Skeletal muscle satellite cell (primary cell): Measurements from ENCODE around the gene WNK3.

ENCODE experiments used
- H3K27me3 ChIP-seq: 2 replicates; pipeline ENCODE4 v1.7.0; 2013; ENCODE audit warnings: low read length; ENCODE audit not compliant: control insufficient read depth, insufficient read depth
- H3K36me3 ChIP-seq: 2 replicates; pipeline ENCODE4 v1.7.0; 2013; ENCODE audit warnings: mild to moderate bottlenecking, control low read depth, low read length; ENCODE audit not compliant: insufficient read depth
- H3K4me1 ChIP-seq: 2 replicates; pipeline ENCODE4 v1.7.0; 2013; ENCODE audit warnings: low read length; ENCODE audit not compliant: control insufficient read depth, insufficient read depth
- H3K4me2 ChIP-seq: 2 replicates; pipeline ENCODE4 v1.7.0; 2013; ENCODE audit warnings: mild to moderate bottlenecking, low read length
- H3K4me3 ChIP-seq: 2 replicates; pipeline ENCODE4 v1.7.0; 2013; ENCODE audit warnings: low read length
- H3K9ac ChIP-seq: 2 replicates; pipeline ENCODE4 v1.7.0; 2013; ENCODE audit warnings: mild to moderate bottlenecking, low read depth, low read length, moderate library complexity
- H3K9me3 ChIP-seq: replicated peaks from 2 replicates; pipeline ENCODE4 v1.7.0; 2013; ENCODE audit warnings: mild to moderate bottlenecking, control low read depth, low read length

WNK3 gene

GRCh38 chrX:54306379-54306778, 51.5 kb downstream of the WNK3 start:
- H3K4me2 ChIP-seq, result no peak overlapping the region
- H3K4me3 ChIP-seq, result no peak overlapping the region
- no peaks in the 10 kb centered on the region for H3K9me3 ChIP-seq
- no peaks in the 10 kb centered on the region for H3K36me3 ChIP-seq
- no peaks in the 10 kb centered on the region for H3K4me1 ChIP-seq
- H3K27me3 ChIP-seq, result no peaks in the 10 kb centered on the region
- no peak overlapping the region for H3K9ac ChIP-seq

- H3K9me3 ChIP-seq, result no peaks in the 10 kb centered on the region
- no peak overlapping the region for H3K4me2 ChIP-seq
- H3K36me3 ChIP-seq, result no peaks in the 10 kb centered on the region
- H3K4me1 ChIP-seq, result no peaks in the 10 kb centered on the region
- no peak overlapping the region for H3K4me3 ChIP-seq
- H3K9ac ChIP-seq, result no peak overlapping the region
- H3K27me3 ChIP-seq, result no peaks in the 10 kb centered on the region
Measured at GRCh38 chrX:54301516-54301915, 56.3 kb downstream of the WNK3 start.

DNA sequence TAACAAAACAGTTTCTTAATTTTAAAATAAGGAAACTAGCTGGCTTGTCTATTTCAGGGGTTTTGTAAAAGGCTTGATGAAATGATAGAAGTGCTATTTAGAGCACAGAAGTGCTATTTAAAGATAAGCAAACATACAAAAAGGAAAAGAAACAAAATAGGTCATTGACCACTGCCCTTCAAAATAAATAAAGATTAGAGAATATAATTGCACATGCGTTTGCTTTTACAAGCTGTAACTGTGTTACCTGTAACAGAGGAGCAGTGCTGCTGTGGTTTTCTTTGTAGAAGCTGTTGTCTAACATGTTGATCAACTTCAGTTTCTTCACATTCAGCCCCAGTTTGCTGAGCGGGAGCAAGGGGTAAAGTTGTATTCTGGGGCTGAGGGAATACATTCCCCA, 63.5 kb downstream of the WNK3 start:
- Histone ChIP-seq H3K27me3 (no peaks in the 10 kb centered on the region), H3K9ac (no peak overlapping the region), H3K36me3 (no peaks in the 10 kb centered on the region), H3K4me3 (no peak overlapping the region), H3K9me3 (no peaks in the 10 kb centered on the region), H3K4me2 (no peak overlapping the region), H3K4me1 (no peaks in the 10 kb centered on the region)

GRCh38 chrX:54292755-54293154, 65.1 kb downstream of the WNK3 start:
- Histone ChIP-seq H3K4me1 (no peaks in the 10 kb centered on the region), H3K9me3 (no peaks in the 10 kb centered on the region), H3K27me3 (no peaks in the 10 kb centered on the region), H3K9ac (no peak overlapping the region), H3K4me3 (no peak overlapping the region), H3K36me3 (no peaks in the 10 kb centered on the region), H3K4me2 (no peak overlapping the region)

DNA sequence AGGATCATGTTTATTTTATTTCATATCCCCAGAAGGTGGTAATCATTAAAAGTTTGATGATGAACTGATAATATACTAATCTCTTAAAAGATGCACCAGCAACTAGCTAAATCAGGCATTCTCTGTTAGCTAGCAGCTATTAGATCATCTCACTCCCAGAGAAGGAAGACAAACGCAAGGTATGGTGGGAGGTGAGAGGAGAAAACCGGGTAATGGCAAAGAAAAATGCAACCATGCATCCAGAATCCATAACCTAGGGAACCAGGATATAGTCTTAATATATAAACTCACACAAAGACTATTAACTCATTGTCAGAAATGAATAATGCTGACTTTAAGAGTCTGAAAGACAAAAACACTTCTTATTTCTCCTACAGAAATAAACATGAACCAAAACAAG, 66.1 kb downstream of the WNK3 start:
- Histone ChIP-seq H3K9me3 (no peaks in the 10 kb centered on the region), H3K27me3 (no peaks in the 10 kb centered on the region), H3K4me1 (no peaks in the 10 kb centered on the region), H3K4me3 (no peak overlapping the region), H3K4me2 (no peak overlapping the region), H3K36me3 (no peaks in the 10 kb centered on the region), H3K9ac (no peak overlapping the region)

- H3K4me2 ChIP-seq, result no peak overlapping the region
- H3K27me3 ChIP-seq, result no peaks in the 10 kb centered on the region
- H3K9me3 ChIP-seq, result no peaks in the 10 kb centered on the region
- no peak overlapping the region for H3K9ac ChIP-seq
- H3K4me1 ChIP-seq, result no peaks in the 10 kb centered on the region
- no peak overlapping the region for H3K4me3 ChIP-seq
- no peaks in the 10 kb centered on the region for H3K36me3 ChIP-seq
Measured at GRCh38 chrX:54288968-54289367, 68.9 kb downstream of the WNK3 start.

- H3K36me3 ChIP-seq, result no peaks in the 10 kb centered on the region
- H3K4me2 ChIP-seq, result no peak overlapping the region
- no peaks in the 10 kb centered on the region for H3K4me1 ChIP-seq
- no peaks in the 10 kb centered on the region for H3K27me3 ChIP-seq
- H3K9ac ChIP-seq, result no peak overlapping the region
- no peaks in the 10 kb centered on the region for H3K9me3 ChIP-seq
- H3K4me3 ChIP-seq, result no peak overlapping the region
Measured at GRCh38 chrX:54288277-54288676, 69.6 kb downstream of the WNK3 start.

- no peak overlapping the region for H3K4me2 ChIP-seq
- H3K9ac ChIP-seq, result no peak overlapping the region
- no peaks in the 10 kb centered on the region for H3K9me3 ChIP-seq
- H3K4me3 ChIP-seq, result no peak overlapping the region
- H3K27me3 ChIP-seq, result no peaks in the 10 kb centered on the region
- no peaks in the 10 kb centered on the region for H3K4me1 ChIP-seq
- no peaks in the 10 kb centered on the region for H3K36me3 ChIP-seq
Measured at GRCh38 chrX:54281676-54282075, 76.2 kb downstream of the WNK3 start.

DNA sequence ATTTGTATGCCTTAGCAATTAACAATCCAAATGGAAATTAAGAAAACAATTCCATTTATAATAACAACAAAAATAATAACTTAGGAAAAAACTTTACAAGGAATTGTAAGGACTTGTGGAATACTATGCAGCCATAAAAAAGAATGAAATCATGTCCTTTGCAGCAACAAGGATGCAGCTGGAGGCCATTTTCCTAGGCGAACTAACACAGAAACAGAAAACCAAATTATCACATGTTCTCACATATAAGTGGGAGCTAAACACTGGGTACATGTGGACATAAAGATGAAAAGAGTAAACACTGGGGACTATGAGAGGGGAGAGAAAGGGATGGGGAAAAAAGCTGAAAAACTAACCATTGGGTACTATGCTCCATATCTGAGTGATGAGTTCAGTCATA, 77.4 kb downstream of the WNK3 start:
- Histone ChIP-seq H3K4me2 (no peak overlapping the region), H3K4me1 (no peaks in the 10 kb centered on the region)

GRCh38 chrX:54271664-54272063, 86.2 kb downstream of the WNK3 start:
- Histone ChIP-seq H3K4me3 (no peak overlapping the region), H3K4me1 (no peaks in the 10 kb centered on the region), H3K4me2 (no peak overlapping the region), H3K9me3 (no peaks in the 10 kb centered on the region), H3K36me3 (no peaks in the 10 kb centered on the region), H3K9ac (no peak overlapping the region), H3K27me3 (no peaks in the 10 kb centered on the region)

More for the DNA sequence above, 77.4 kb downstream of the WNK3 start:
- H3K27me3 ChIP-seq, result no peaks in the 10 kb centered on the region
- H3K9me3 ChIP-seq, result no peaks in the 10 kb centered on the region
- H3K4me3 ChIP-seq, result no peak overlapping the region
- H3K36me3 ChIP-seq, result no peaks in the 10 kb centered on the region
- no peak overlapping the region for H3K9ac ChIP-seq

GRCh38 chrX:54248309-54248708, 109.5 kb downstream of the WNK3 start:
- Histone ChIP-seq H3K36me3 (no peaks in the 10 kb centered on the region), H3K9me3 (no peaks in the 10 kb centered on the region), H3K4me1 (no peaks in the 10 kb centered on the region), H3K27me3 (no peaks in the 10 kb centered on the region), H3K4me3 (no peak overlapping the region), H3K9ac (no peak overlapping the region), H3K4me2 (no peak overlapping the region)

DNA sequence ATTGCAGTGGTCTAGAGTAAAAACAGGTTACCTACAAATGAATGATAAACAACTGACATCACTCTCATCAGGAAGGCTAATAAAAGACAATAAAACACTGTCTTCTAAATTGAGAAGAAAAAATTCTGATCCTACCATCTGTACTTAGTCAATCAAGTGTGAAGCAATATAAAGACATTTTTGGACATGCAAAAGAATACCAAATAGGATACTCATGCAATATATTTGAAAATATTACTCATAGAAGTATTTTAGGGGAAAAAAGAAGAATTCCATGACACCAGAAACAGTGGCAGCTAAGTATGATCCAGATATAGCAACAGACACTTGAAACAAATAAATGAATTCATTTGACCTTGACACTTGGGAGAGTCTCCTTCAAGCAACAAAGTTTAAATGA, 111.0 kb downstream of the WNK3 start:
- Histone ChIP-seq H3K4me3 (no peak overlapping the region), H3K4me2 (no peak overlapping the region), H3K36me3 (no peaks in the 10 kb centered on the region), H3K4me1 (no peaks in the 10 kb centered on the region), H3K9ac (no peak overlapping the region), H3K9me3 (no peaks in the 10 kb centered on the region), H3K27me3 (no peaks in the 10 kb centered on the region)
